Astrocyte (in vitro differentiated cells and primary cell): ENCODE data around the gene SYNM. TPM values are rescaled to one million over a fixed set of nuclear protein-coding genes. Genes with fewer than 3 reads are reported as not detected.

ENCODE experiments used
- DNase-seq: peaks from one replicate; pipeline ENCODE4 v3.0.0-alpha.2; 2010; ENCODE audit warnings: low read depth
- FAIRE-seq: peaks from 2 replicates; lab custom pipeline; 2011; peaks lifted over from hg19 to GRCh38; lab: Jason Lieb, UNC
- H2AFZ ChIP-seq: 2 replicates; pipeline ENCODE4 v1.6.0; 2012; ENCODE audit warnings: low read depth, low read length, inconsistent platforms
- H3K27ac ChIP-seq: 2 replicates; pipeline ENCODE4 v1.5.1; 2011; ENCODE audit warnings: low read depth, low read length, inconsistent platforms
- H3K27me3 ChIP-seq: 2 replicates; pipeline ENCODE4 v1.6.0; 2011; ENCODE audit warnings: low read length, inconsistent platforms; ENCODE audit not compliant: insufficient read depth
- H3K36me3 ChIP-seq: 2 replicates; pipeline ENCODE4 v1.5.1; 2011; ENCODE audit warnings: low read length, inconsistent platforms; ENCODE audit not compliant: insufficient read depth
- H3K4me1 ChIP-seq: 2 replicates; pipeline ENCODE4 v1.5.1; 2011; ENCODE audit warnings: low read length, inconsistent platforms; ENCODE audit not compliant: insufficient read depth
- H3K4me2 ChIP-seq: 2 replicates; pipeline ENCODE4 v1.6.0; 2012; ENCODE audit warnings: low read length, inconsistent platforms
- H3K4me3 ChIP-seq: 2 replicates; pipeline ENCODE4 v1.5.1; 2011; ENCODE audit warnings: low read depth, mild to moderate bottlenecking, low read length, inconsistent platforms; ENCODE audit not compliant: insufficient read depth
- H3K79me2 ChIP-seq: 2 replicates; pipeline ENCODE4 v1.6.0; 2012; ENCODE audit warnings: mild to moderate bottlenecking, low read length, inconsistent platforms; ENCODE audit not compliant: insufficient read depth
- H3K9ac ChIP-seq: 2 replicates; pipeline ENCODE4 v1.6.0; 2012; ENCODE audit warnings: mild to moderate bottlenecking, low read length, inconsistent platforms
- H3K9me3 ChIP-seq: 2 replicates; pipeline ENCODE4 v1.5.1; 2012; ENCODE audit warnings: low read depth, mild to moderate bottlenecking, low read length, inconsistent platforms; ENCODE audit not compliant: insufficient read depth
- H4K20me1 ChIP-seq: 2 replicates; pipeline ENCODE4 v1.6.0; 2012; ENCODE audit warnings: low read length, inconsistent platforms; ENCODE audit not compliant: insufficient read depth
- H3K27ac Mint-ChIP-seq: one replicate; pipeline ENCODE4 v1.8.0; 2021; ENCODE audit warnings: mild to moderate bottlenecking, mixed read lengths; ENCODE audit not compliant: unreplicated experiment
- H3K27me3 Mint-ChIP-seq: one replicate; pipeline ENCODE4 v1.8.0; 2021; ENCODE audit warnings: low read depth, mixed read lengths; ENCODE audit not compliant: unreplicated experiment
- H3K36me3 Mint-ChIP-seq: one replicate; pipeline ENCODE4 v1.8.0; 2021; ENCODE audit warnings: low read depth, mixed read lengths; ENCODE audit not compliant: unreplicated experiment
- H3K4me1 Mint-ChIP-seq: one replicate; pipeline ENCODE4 v1.8.0; 2021; ENCODE audit warnings: low read depth, mixed read lengths; ENCODE audit not compliant: unreplicated experiment
- H3K4me3 Mint-ChIP-seq: one replicate; pipeline ENCODE4 v1.8.0; 2021; ENCODE audit warnings: mild to moderate bottlenecking, moderate library complexity, mixed read lengths; ENCODE audit not compliant: unreplicated experiment
- H3K9me3 Mint-ChIP-seq: one replicate; pipeline ENCODE4 v1.8.0; 2021; ENCODE audit warnings: mild to moderate bottlenecking, mixed read lengths; ENCODE audit not compliant: unreplicated experiment
- CTCF ChIP-seq: IDR thresholded peaks from 2 replicates; pipeline ENCODE4 v1.5.1; 2011; ENCODE audit warnings: low read depth, mild to moderate bottlenecking, inconsistent platforms, low read length, moderate library complexity; ENCODE audit not compliant: insufficient read depth
- EZH2 ChIP-seq: IDR thresholded peaks from 2 replicates; pipeline ENCODE4 v1.6.1; 2012; ENCODE audit warnings: mild to moderate bottlenecking, low read length, inconsistent platforms; ENCODE audit not compliant: insufficient read depth
- total RNA-seq: library from RNA; stranded (reverse); gene quantifications from 2 replicates; pipeline ENCODE4 v1.2.1, GENCODE V29; 2021

The SYNM gene
- total RNA-seq, 1 donor from 2014 or later, result 9.7 TPM

- H3K4me3 ChIP-seq, result no peak overlapping the region
- H4K20me1 ChIP-seq, result no peaks in the 10 kb centered on the region
- H3K4me1 Mint-ChIP-seq, result peaks cover 8% of the 10 kb centered on the region
- TF ChIP-seq EZH2, result no peak
- no peak for TF ChIP-seq CTCF
- FAIRE-seq, result no peak
- no peaks in the 10 kb centered on the region for H3K79me2 ChIP-seq
- H3K36me3 ChIP-seq, result peaks cover 9% of the 10 kb centered on the region
- no peak overlapping the region for H3K4me3 Mint-ChIP-seq
- no peaks in the 10 kb centered on the region for H3K4me1 ChIP-seq
- H3K9me3 ChIP-seq, result no peaks in the 10 kb centered on the region
- H2AFZ ChIP-seq, result no peak overlapping the region
- no peaks in the 10 kb centered on the region for H3K27me3 Mint-ChIP-seq
- H3K4me2 ChIP-seq, result no peak overlapping the region
- no peaks in the 10 kb centered on the region for H3K9me3 Mint-ChIP-seq
- no peak for DNase-seq
- H3K27ac ChIP-seq, result no peak overlapping the region
- no peak overlapping the region for H3K27ac Mint-ChIP-seq
- H3K27me3 ChIP-seq, result no peaks in the 10 kb centered on the region
- H3K36me3 Mint-ChIP-seq, result peaks cover 27% of the 10 kb centered on the region
- H3K9ac ChIP-seq, result no peak overlapping the region
Measured at GRCh38 chr15:99176757-99177156, 71.9 kb downstream of the SYNM start.

- H3K79me2 ChIP-seq, result no peaks in the 10 kb centered on the region
Measured at GRCh38 chr15:99177679-99178078, 72.8 kb downstream of the SYNM start.

More at GRCh38 chr15:99177679-99178078, 72.8 kb downstream of the SYNM start:
- Histone ChIP-seq H3K9ac (no peak overlapping the region), H3K4me3 (no peak overlapping the region), H2AFZ (no peak overlapping the region), H3K9me3 (no peaks in the 10 kb centered on the region), H3K36me3 (peaks cover 8% of the 10 kb centered on the region), H3K4me1 (no peaks in the 10 kb centered on the region), H3K4me2 (no peak overlapping the region), H3K27me3 (no peaks in the 10 kb centered on the region), H3K27ac (no peak overlapping the region), H4K20me1 (no peaks in the 10 kb centered on the region)
- FAIRE-seq (no peak), DNase-seq (no peak)
- Mint-ChIP-seq H3K9me3 (no peaks in the 10 kb centered on the region), H3K27me3 (no peaks in the 10 kb centered on the region), H3K4me1 (peaks cover 15% of the 10 kb centered on the region), H3K27ac (no peak overlapping the region), H3K4me3 (no peak overlapping the region), H3K36me3 (peaks cover 23% of the 10 kb centered on the region)
- TF ChIP-seq EZH2, result no peak
- no peak for TF ChIP-seq CTCF
